ENCODE measurements around the gene KRTAP5-9. TPM values are rescaled to one million over a fixed set of nuclear protein-coding genes. Genes with fewer than 3 reads are reported as not detected.

KRTAP5-9 gene
- total RNA-seq, 2 donors from 2014 or later, result not detected

GRCh38 chr11:71502026-71502425, 46.2 kb upstream of the KRTAP5-9 start:
- peaks cover 41% of the 10 kb centered on the region for H3K36me3 ChIP-seq
- DNase-seq (ENCODE audit: low spot score), result no peak
- H3K4me3 ChIP-seq, result no peak overlapping the region
- peaks cover 0 to 9% of the 10 kb centered on the region in 2 donors for H3K4me1 ChIP-seq
- no peak for TF ChIP-seq CTCF (IDR thresholded peaks at IDR 0.05)
- no peaks in the 10 kb centered on the region for H3K9me3 ChIP-seq
- H3K27ac ChIP-seq, result no peak overlapping the region
- H3K27me3 ChIP-seq, result no peaks in the 10 kb centered on the region

DNA sequence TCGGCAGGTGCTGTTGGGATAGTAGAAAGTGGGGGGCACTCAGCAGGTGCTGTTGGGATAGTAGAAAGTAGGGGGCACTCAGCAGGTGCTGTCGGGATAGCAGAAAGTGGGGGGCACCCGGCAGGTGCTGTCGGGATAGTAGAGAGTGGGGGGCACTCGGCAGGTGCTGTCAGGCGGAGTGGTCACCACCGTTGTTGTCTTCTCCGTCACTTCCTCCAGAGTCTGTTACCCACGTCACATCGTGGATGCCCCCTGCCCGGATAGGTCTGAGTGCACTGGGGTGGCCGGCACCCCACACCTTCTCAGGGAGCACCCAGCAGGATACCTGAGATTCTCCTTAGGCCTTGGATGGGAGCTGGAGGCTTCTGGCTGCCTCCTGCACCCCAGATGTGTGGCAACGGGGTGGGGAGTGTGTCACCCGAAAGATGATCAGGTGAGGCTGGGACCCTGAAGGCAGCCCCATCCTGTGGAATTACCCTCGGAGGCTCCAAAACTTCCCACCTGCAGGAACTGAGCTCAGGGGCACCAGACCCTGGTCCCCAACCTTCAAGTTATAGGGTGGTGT, 45.3 kb upstream of the KRTAP5-9 start:
- no peaks in the 10 kb centered on the region for H3K27me3 ChIP-seq
- H3K4me3 ChIP-seq, result no peak overlapping the region
- H3K27ac ChIP-seq, result no peak overlapping the region
- no peak for TF ChIP-seq CTCF (IDR thresholded peaks at IDR 0.05)
- DNase-seq (ENCODE audit: low spot score), result no peak
- H3K4me1 ChIP-seq, result peaks cover 0 to 9% of the 10 kb centered on the region in 2 donors
- peaks cover 0 to 7% of the 10 kb centered on the region in 2 donors for H3K9me3 ChIP-seq
- H3K36me3 ChIP-seq, result peaks cover 32% of the 10 kb centered on the region

- peaks cover 6 to 23% of the 10 kb centered on the region in 2 donors for H3K9me3 ChIP-seq
- H3K27me3 ChIP-seq, result no peaks in the 10 kb centered on the region
- no peak overlapping the region for H3K4me3 ChIP-seq
- H3K36me3 ChIP-seq, result peaks cover 16% of the 10 kb centered on the region
- no peak overlapping the region for H3K27ac ChIP-seq
- DNase-seq (ENCODE audit: low spot score), result no peak
- no peak for TF ChIP-seq CTCF (IDR thresholded peaks at IDR 0.05)
- peaks cover 0 to 3% of the 10 kb centered on the region in 2 donors for H3K4me1 ChIP-seq
Measured at GRCh38 chr11:71504531-71504930, 43.7 kb upstream of the KRTAP5-9 start.

- Histone ChIP-seq H3K36me3 (peaks cover 11% of the 10 kb centered on the region), H3K4me3 (no peak overlapping the region), H3K27ac (no peak overlapping the region), H3K4me1 (no peaks in the 10 kb centered on the region), H3K27me3 (no peaks in the 10 kb centered on the region), H3K9me3 (peaks cover 6 to 28% of the 10 kb centered on the region in 2 donors)
- DNase-seq (ENCODE audit: low spot score), result no peak
- no peak for TF ChIP-seq CTCF (IDR thresholded peaks at IDR 0.05)
Measured at GRCh38 chr11:71505001-71505400, 43.2 kb upstream of the KRTAP5-9 start.

GRCh38 chr11:71505781-71506180, 42.4 kb upstream of the KRTAP5-9 start:
- H3K4me3 ChIP-seq, result no peak overlapping the region
- no peaks in the 10 kb centered on the region for H3K27me3 ChIP-seq
- no peak for TF ChIP-seq CTCF (IDR thresholded peaks at IDR 0.05)
- H3K27ac ChIP-seq, result no peak overlapping the region
- DNase-seq (ENCODE audit: low spot score), result no peak
- no peaks in the 10 kb centered on the region for H3K4me1 ChIP-seq
- H3K36me3 ChIP-seq, result peaks cover 11% of the 10 kb centered on the region
- H3K9me3 ChIP-seq, result peaks cover 6 to 36% of the 10 kb centered on the region in 2 donors

GRCh38 chr11:71507102-71507501, 41.1 kb upstream of the KRTAP5-9 start:
- TF ChIP-seq CTCF (IDR thresholded peaks at IDR 0.05), result no peak

More at GRCh38 chr11:71507102-71507501, 41.1 kb upstream of the KRTAP5-9 start:
- Histone ChIP-seq H3K9me3 (peaks cover 6 to 44% of the 10 kb centered on the region in 2 donors), H3K4me1 (no peaks in the 10 kb centered on the region), H3K36me3 (no peaks in the 10 kb centered on the region), H3K4me3 (no peak overlapping the region), H3K27ac (no peak overlapping the region), H3K27me3 (no peaks in the 10 kb centered on the region)
- no peak for DNase-seq (ENCODE audit: low spot score)

All from right atrium auricular region (tissue), 2 donors.